Activated CD8-positive, alpha-beta memory T cell treated with anti-CD3 and anti-CD28 coated beads for 1 hour (primary cell): ENCODE measurements around the gene PXK.

Experiments
- DNase-seq, 2 donors: peaks; one replicate each; pipeline ENCODE4 v3.0.0-alpha.2; 2020; ENCODE audit warnings: low read depth in 1 of 2; ENCODE audit errors: extremely low read depth in 1 of 2

Gene PXK

GRCh38 chr3:58377750-58378149 lies 45.1 kb downstream of the PXK start:
- DNase-seq: no peak

- DNase-seq: no peak
Measured at GRCh38 chr3:58379351-58380073, 46.8 kb downstream of the PXK start.

GRCh38 chr3:58383476-58383875 lies 50.8 kb downstream of the PXK start:
- DNase-seq: no peak

GRCh38 chr3:58383904-58384303 lies 51.2 kb downstream of the PXK start:
- DNase-seq: no peak

- DNase-seq: no peak
Measured at GRCh38 chr3:58384381-58385090, 51.8 kb downstream of the PXK start.

- DNase-seq: no peak
Measured at GRCh38 chr3:58386626-58387365, 54.1 kb downstream of the PXK start.

- DNase-seq: no peak
Measured at GRCh38 chr3:58387650-58388546, 55.2 kb downstream of the PXK start.

GRCh38 chr3:58388550-58389091 lies 55.9 kb downstream of the PXK start:
- DNase-seq: no peak

- no peak for DNase-seq
Measured at GRCh38 chr3:58391156-58391865, 58.6 kb downstream of the PXK start.

- DNase-seq: no peak
Measured at GRCh38 chr3:58392181-58392580, 59.5 kb downstream of the PXK start.

GRCh38 chr3:58394339-58394738 lies 61.6 kb downstream of the PXK start:
- no peak for DNase-seq

- DNase-seq: no peak
Measured at GRCh38 chr3:58398669-58399333, 66.1 kb downstream of the PXK start.

- no peak for DNase-seq
Measured at GRCh38 chr3:58403513-58404109, 70.9 kb downstream of the PXK start.

- DNase-seq: no peak
Measured at GRCh38 chr3:58404396-58404795, 71.7 kb downstream of the PXK start.

GRCh38 chr3:58408906-58409305 lies 76.2 kb downstream of the PXK start:
- no peak for DNase-seq

- DNase-seq: no peak
Measured at GRCh38 chr3:58409663-58410062, 77.0 kb downstream of the PXK start.

- DNase-seq: no peak
Measured at GRCh38 chr3:58411036-58411435, 78.3 kb downstream of the PXK start.

GRCh38 chr3:58411851-58412830 lies 79.4 kb downstream of the PXK start:
- no peak for DNase-seq
